Aorta (tissue), 5 donors: ENCODE data around the gene DPP8. TPM values are rescaled to one million over a fixed set of nuclear protein-coding genes. Genes with fewer than 3 reads are reported as not detected.
"Not testable (repeated sequence)": the region's sequence is repeated elsewhere in the genome, so short reads cannot be mapped to it uniquely, and the experiment has no call there.

Experiments used
- ATAC-seq: fragments of 200-7000 bp; cut with Tn5 transposase; one replicate; pipeline ENCODE4 v1.9.1; 2022; ENCODE audit warnings: moderate library complexity; ENCODE audit not compliant: low FRiP score
- DNase-seq, 2 donors: peaks; one replicate each; pipeline ENCODE4 v3.0.0-alpha.2; 2020
- H3K27ac ChIP-seq, 2 donors: one replicate each; pipeline ENCODE4 v1.5.1; 2013; ENCODE audit warnings: low read length in 2 of 2, mild to moderate bottlenecking in 2 of 2, moderate library complexity in 2 of 2, control low read depth in 1 of 2, inconsistent platforms in 1 of 2, low read depth in 1 of 2
- H3K27me3 ChIP-seq, 2 donors: one replicate each; pipeline ENCODE4 v1.6.1; 2013; ENCODE audit warnings: control low read depth in 1 of 2, low read length in 1 of 2, mild to moderate bottlenecking in 1 of 2, moderate library complexity in 1 of 2; ENCODE audit not compliant: insufficient read depth in 2 of 2, control insufficient read depth in 1 of 2
- H3K36me3 ChIP-seq, 2 donors: one replicate each; pipeline ENCODE4 v1.6.1; 2013; ENCODE audit warnings: control low read depth in 1 of 2, low read length in 1 of 2, mild to moderate bottlenecking in 1 of 2; ENCODE audit not compliant: insufficient read depth in 2 of 2, control insufficient read depth in 1 of 2
- H3K4me1 ChIP-seq, 2 donors: one replicate each; pipeline ENCODE4 v1.6.1; 2013; ENCODE audit warnings: low read length in 2 of 2, control low read depth in 1 of 2, mild to moderate bottlenecking in 1 of 2, moderate library complexity in 1 of 2; ENCODE audit not compliant: insufficient read depth in 2 of 2, control insufficient read depth in 1 of 2
- H3K4me3 ChIP-seq, 2 donors: one replicate each; pipeline ENCODE4 v1.5.1; 2013; ENCODE audit warnings: low read length in 2 of 2, control low read depth in 1 of 2, mild to moderate bottlenecking in 1 of 2
- H3K9me3 ChIP-seq: one replicate; pipeline ENCODE4 v1.6.1; 2013; ENCODE audit warnings: mild to moderate bottlenecking, low read length; ENCODE audit not compliant: control insufficient read depth
- WGBS, 2 donors: extraction: QIAGEN DNeasy Blood & Tissue Kit; methylation state at CpG; one replicate each; pipeline ENCODE4 v1.1.7; 2013; 5-methylcytosine and 5-hydroxymethylcytosine counted together
- intact Hi-C, 2 donors: fragments of 100-400 bp; cut with DNase I; formaldehyde crosslinking; loops; one replicate each; pipeline versions ENCODE4 v1.14.2 to v1.15.0; 2022
- polyA plus RNA-seq, 2 donors: library from polyadenylated mRNA; stranded (reverse); fragments of 200-250 nt; gene quantifications; one replicate each; pipeline ENCODE4 v1.2.3, GENCODE V29; 2013
- total RNA-seq, 2 donors: library from RNA; stranded (reverse); fragmentation: NEBNext Ultra II Directional; extraction: Animal tissue kit (Norgen Biotek cat#: 25700); gene quantifications; one replicate each; pipeline ENCODE4 v1.2.1, GENCODE V29; 2021
- donor health status: healthy with polysubstance abuse.
- donor health status: Bipolar disorder and iron deficiency.
- donor health status: DM: no; HTN: no; CAD: no.
- donor health status: DM: no; HTN: no; CAD: no.
- donor health status: DM: yes; HTN: yes; CAD: no.

Gene DPP8
- total and polyA plus RNA-seq, 4 donors: 10.6 to 43.7 (median 25.6) TPM

DNA sequence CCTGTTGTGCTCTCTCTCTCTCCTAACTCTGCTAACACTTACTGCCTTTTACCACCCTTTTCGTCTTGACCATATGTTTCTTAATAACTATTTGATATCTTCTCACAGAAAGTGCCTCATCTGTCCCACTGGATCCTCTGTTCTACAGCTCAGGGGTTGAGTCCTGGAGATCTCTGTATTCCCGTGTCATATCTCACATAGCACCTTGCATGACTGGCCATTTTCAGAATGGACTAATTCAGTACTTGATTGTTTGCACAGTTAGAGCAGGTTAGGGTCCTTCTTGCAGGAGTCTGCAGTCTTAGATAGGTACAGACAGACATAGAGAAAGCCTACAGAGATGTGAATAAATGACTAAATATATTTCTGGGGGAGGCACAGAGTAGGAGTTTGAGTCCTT is 33.7 kb upstream of the DPP8 start:
- Histone ChIP-seq H3K9me3 (no peaks in the 10 kb centered on the region), H3K27ac (no peak overlapping the region), H3K4me3 (no peak overlapping the region), H3K4me1 (no peaks in the 10 kb centered on the region), H3K27me3 (no peaks in the 10 kb centered on the region), H3K36me3 (peaks cover 3% of the 10 kb centered on the region in 2 donors)
- DNase-seq: no peak
- no peak for ATAC-seq
- intact Hi-C loops: no loop called here
- WGBS, 2 donors: 79 to 81% methylated on average over 2 of the region's 2 CpGs

DNA sequence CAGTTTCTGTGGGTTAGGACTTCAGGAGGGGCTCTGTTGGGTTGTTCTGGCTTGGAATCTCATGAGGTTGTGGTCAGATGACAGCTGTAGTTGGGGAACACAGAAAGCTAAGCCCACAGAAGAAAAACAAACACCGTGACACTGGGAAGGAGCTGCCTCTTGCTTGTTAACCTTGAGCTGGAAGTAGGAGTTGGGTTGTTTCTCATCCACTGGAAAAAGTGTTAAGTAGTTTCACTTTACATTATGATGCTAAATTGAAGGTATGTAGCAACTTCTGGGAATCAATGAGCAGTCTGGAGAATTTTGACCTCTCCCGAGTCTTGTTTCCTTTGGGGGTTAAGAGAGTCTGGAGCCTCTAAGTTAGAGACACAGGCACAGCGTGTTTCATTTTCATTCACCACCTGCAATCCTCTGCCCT is 33.2 kb upstream of the DPP8 start:
- H3K36me3 ChIP-seq: peaks cover under 1 to 3% of the 10 kb centered on the region in 2 donors
- intact Hi-C loops: no loop called here
- H3K27me3 ChIP-seq: no peaks in the 10 kb centered on the region
- H3K4me3 ChIP-seq: no peak overlapping the region
- no peaks in the 10 kb centered on the region for H3K9me3 ChIP-seq
- no peak overlapping the region for H3K27ac ChIP-seq
- WGBS, 2 donors: 72 to 76% methylated on average over 3 of the region's 3 CpGs
- DNase-seq: no peak
- no peak for ATAC-seq
- H3K4me1 ChIP-seq: no peaks in the 10 kb centered on the region

GRCh38 chr15:65549288-65549687 is 31.8 kb upstream of the DPP8 start:
- H3K4me1 ChIP-seq, H3K9me3 ChIP-seq, H3K27ac ChIP-seq, H3K36me3 ChIP-seq, DNase-seq, intact Hi-C loops, ATAC-seq, H3K27me3 ChIP-seq, H3K4me3 ChIP-seq: not testable (repeated sequence)
- WGBS, 2 donors: 98% methylated on average over 9 of the region's 9 CpGs

- DNase-seq: no peak
- Histone ChIP-seq H3K9me3 (no peaks in the 10 kb centered on the region), H3K27ac (no peak overlapping the region), H3K4me1 (no peaks in the 10 kb centered on the region), H3K4me3 (no peak overlapping the region), H3K36me3 (no peaks in the 10 kb centered on the region), H3K27me3 (no peaks in the 10 kb centered on the region)
- intact Hi-C loops: no loop called here
- ATAC-seq: no peak
Measured at GRCh38 chr15:65547841-65548240, 30.4 kb upstream of the DPP8 start.

DNA sequence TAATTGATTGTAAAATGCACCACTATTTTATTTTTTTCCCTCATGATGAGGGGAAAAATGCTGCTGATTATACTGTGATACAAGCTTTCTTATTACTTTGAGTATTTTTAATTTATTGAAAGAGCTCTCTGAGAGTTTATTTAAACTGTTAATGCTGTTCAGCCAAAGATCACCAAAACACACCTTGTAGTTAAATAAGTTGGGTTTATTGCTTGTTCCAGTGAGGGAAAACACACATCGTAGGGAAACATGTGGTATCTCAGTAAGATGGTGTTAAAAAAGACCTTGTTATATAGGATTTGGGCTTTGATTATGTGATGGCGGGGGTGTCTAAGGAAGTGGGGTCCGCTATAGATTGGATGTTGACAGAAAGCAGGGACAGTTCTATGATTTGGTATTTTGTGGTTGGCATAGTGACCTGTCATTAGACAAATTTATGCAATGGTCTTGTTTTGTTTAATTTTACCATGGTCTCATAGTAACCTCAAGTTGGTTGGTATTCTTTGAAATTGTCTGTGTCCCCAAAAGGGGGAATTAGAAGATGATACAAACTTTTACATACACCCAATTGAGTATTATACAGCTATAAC is 23.8 kb upstream of the DPP8 start:
- Histone ChIP-seq H3K4me1 (no peaks in the 10 kb centered on the region), H3K27ac (no peak overlapping the region), H3K27me3 (no peaks in the 10 kb centered on the region), H3K4me3 (no peak overlapping the region), H3K36me3 (no peaks in the 10 kb centered on the region), H3K9me3 (no peaks in the 10 kb centered on the region)
- 97 to 99% methylated on average over 3 of the region's 3 CpGs for WGBS, 2 donors
- DNase-seq: no peak
- intact Hi-C loops: no loop called here
- no peak for ATAC-seq

GRCh38 chr15:65540314-65540713 is 22.8 kb upstream of the DPP8 start:
- Histone ChIP-seq H3K4me3 (no peak overlapping the region), H3K4me1 (no peaks in the 10 kb centered on the region), H3K27ac (no peak overlapping the region), H3K36me3 (no peaks in the 10 kb centered on the region), H3K27me3 (no peaks in the 10 kb centered on the region), H3K9me3 (no peaks in the 10 kb centered on the region)
- WGBS, 2 donors: 81 to 90% methylated on average over 1 of the region's 1 CpG
- intact Hi-C loops: no loop called here
- ATAC-seq: no peak
- DNase-seq: no peak

DNA sequence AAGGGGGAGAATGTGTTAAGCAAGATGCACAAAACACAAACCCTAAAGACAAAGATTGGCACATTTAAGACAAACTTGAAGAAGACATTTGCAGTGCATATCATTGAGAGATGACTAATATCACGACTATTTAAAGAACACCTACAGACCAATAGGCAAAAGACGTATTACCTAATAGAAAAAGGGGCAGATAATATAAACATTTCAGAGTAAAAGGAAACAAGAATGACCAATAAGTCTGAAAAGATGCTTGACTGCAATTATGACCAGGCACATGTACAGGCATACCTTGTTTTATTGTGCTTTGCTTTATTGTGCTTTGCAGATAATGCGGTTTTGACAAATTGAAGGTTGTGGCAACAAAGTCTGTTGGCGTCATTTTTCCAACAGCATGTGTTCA is 17.7 kb upstream of the DPP8 start:
- intact Hi-C loops: no loop called here
- 94 to 95% methylated on average over 4 of the region's 4 CpGs for WGBS, 2 donors

GRCh38 chr15:65533057-65533756 is 15.7 kb upstream of the DPP8 start:
- Histone ChIP-seq H3K36me3 (no peaks in the 10 kb centered on the region), H3K27me3 (no peaks in the 10 kb centered on the region), H3K4me3 (no peak overlapping the region), H3K9me3 (no peaks in the 10 kb centered on the region), H3K27ac (no peak overlapping the region), H3K4me1 (no peaks in the 10 kb centered on the region)
- intact Hi-C loops: no loop called here
- no peak for DNase-seq
- WGBS, 2 donors: 61 to 64% methylated on average over 5 of the region's 5 CpGs
- no peak for ATAC-seq

More for the DNA sequence above, 17.7 kb upstream of the DPP8 start:
- ATAC-seq (no peak), DNase-seq (no peak)
- Histone ChIP-seq H3K4me3 (no peak overlapping the region), H3K9me3 (no peaks in the 10 kb centered on the region), H3K4me1 (no peaks in the 10 kb centered on the region), H3K36me3 (no peaks in the 10 kb centered on the region), H3K27ac (no peak overlapping the region), H3K27me3 (no peaks in the 10 kb centered on the region)

DNA sequence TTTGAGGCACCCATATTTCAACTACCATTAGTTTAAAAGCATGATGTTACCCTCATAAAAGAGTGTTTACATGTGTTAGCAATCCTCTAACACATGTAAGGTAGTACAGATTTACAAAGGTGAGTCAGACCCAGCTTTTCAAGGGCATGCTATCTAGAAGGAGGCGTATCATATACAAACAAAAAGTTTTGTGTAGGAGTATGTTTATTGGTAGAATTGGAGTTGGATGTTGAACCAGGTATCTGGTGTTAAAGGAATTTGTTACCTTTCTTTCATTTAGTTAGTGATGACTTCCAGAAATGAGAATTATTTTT is 15.2 kb upstream of the DPP8 start:
- 83 to 84% methylated on average over 1 of the region's 1 CpG for WGBS, 2 donors
- H3K4me3 ChIP-seq: no peak overlapping the region
- DNase-seq (no peak), ATAC-seq (no peak)
- H3K9me3 ChIP-seq: no peaks in the 10 kb centered on the region
- intact Hi-C loops: no loop called here
- no peaks in the 10 kb centered on the region for H3K27me3 ChIP-seq
- no peak overlapping the region for H3K27ac ChIP-seq
- H3K36me3 ChIP-seq: no peaks in the 10 kb centered on the region
- no peaks in the 10 kb centered on the region for H3K4me1 ChIP-seq
